Measurements from ENCODE around the gene RBPJ.
A peak's percentile ranks its signal among the peaks of the same experiment; 100 is the strongest.
"Not testable (repeated sequence)": the region's sequence is repeated elsewhere in the genome, so short reads cannot be mapped to it uniquely, and the experiment has no call there.

The RBPJ gene

DNA sequence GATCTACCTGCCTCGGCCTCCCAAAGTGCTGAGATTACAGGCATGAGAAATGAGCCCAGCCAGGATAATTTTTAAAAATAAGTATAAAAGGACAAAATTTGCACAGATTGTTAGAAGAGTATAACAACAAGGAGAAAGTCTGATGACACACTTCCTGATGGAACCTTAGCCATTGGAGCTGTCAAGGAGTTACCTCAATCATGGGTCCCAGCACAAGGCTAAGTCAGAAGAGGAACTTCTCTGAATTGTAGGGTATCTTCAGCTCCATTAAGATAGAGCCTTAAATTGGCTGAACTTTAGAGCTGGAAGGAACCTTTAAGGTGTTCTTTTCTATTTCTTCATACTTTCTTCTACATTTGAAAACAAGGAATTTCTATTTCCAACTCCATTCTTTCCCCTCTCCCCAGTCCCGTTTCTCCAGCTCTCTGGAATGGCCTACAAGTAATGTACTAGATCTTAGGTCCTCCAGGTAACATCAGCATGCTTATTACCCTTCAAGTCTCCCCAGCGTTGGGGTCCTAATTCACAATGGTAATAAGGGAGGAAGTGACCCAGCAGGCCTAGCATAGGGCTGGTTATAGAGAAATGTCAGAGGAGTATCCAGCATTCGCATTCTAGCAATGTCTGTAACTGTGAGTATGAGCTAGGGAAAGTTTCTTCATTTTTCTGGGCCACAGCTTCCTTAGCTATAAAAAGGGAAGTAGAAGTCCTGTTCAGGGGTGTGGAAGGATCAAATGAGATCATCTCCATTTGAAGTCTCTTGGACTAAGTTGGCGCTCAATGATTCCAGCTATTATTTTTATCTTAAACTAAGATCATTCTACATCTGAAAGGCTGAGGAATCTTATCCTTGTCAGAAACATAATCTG, 18.5 kb upstream of the RBPJ start:
- DNase-seq, result no peak

- DNase-seq, result no peak
These were observed 17.8 kb upstream of the RBPJ start for GRCh38 chr4:26303008-26303407.

DNA sequence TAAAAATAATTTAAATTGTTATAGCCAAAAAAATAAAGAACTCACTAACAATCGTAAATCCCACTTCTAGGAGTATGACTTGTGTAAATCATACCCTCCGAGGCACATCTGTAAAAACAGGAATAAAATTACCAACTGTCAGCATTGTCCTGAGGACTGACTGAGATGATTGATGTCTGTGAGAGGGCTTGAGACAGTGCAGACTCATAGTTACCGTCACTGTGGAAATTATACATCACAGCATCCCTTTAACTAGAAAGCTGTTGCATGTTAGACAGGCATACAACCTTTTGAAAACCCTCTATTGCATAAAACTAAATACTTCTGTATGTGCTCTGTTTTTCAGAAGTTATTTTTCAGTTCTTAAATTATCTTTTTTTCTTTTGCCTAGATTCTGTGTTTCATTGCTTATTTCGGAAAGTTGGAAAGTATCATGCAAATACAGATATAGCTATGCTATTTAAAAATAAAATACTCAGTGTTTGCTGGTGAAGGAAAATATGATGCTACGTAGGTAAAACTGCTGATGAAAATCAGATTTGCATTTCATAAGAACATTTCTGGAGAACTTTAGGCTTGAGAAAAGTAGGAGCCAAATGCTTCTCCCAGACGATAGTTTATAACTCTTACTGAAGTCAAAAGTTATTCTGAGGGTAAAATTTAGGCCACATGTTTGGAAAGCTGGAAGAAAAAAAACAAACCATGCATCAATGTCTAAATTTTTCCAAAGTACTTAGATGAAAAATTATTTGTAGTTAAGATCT, 13.6 kb upstream of the RBPJ start:
- DNase-seq, result no peak

GRCh38 chr4:26308568-26308967, 12.2 kb upstream of the RBPJ start:
- no peak for DNase-seq

- no peak for DNase-seq
These were observed 10.6 kb upstream of the RBPJ start for GRCh38 chr4:26310264-26310663.

DNA sequence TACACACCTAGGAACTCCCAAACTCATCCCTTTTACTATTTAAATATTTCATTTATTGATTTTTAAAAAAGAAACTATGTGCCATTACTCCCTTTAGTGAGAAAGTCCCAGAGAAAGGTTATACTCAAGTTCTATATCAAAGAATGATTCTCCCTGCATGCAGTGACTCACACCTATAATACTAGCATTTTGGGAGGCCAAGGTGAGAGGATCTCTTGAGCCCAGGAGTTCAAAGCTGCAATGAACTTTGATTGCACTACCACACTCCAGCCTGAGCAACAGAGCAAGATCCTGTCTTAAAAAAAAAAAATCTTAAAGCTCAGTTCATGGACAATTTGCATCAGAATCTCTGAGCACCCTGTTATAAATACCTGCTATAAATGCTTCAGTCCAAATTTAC, 9.2 kb upstream of the RBPJ start:
- no peak for DNase-seq

DNA sequence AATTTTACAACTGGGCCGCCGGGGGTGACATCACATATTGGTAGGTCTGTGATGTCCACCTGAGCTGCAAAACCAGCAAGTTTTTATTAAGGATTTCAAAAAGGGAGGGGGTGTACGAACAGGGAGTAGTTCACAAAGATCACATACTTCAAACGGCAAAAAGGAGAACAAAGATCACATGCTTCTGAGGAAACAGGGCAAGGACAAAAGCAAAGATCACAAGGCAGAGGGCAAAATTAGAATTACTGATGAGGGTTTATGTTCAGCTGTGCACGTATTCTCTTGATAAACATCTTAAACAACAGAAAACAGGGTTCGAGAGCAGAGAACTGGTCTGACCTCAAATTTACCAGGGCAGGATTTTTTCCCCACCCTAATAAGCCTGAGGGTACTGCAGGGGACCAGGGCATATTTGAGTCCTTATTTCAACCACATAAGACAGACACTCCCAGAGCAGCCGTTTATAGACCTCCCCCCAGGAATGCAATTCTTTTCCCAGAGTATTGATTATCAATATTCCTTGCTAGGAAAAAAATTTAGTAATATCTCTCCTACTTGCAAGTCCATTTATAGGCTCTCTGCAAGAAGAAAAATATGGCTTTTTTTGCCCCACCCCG, 5.4 kb upstream of the RBPJ start:
- DNase-seq, result not testable (repeated sequence)

DNA sequence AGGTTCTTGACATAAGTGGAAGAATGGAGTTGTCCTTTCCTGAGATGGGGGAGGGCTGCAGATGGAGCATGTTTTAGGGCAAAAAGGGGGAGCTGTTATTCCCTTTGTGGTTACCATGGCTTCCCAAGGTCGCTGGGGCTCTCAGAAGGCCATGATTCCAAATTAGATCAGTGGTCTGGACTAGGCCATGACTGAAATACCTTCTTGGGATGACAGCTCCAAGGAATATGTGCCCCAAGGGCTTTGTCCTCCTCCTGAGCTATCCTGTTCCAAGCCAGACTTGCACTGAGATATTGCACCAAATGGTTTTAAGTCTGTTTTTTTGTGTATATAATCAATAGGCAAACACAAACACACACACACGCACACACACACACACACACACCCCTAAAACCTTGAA, 3.0 kb upstream of the RBPJ start:
- DNase-seq, result no peak

DNA sequence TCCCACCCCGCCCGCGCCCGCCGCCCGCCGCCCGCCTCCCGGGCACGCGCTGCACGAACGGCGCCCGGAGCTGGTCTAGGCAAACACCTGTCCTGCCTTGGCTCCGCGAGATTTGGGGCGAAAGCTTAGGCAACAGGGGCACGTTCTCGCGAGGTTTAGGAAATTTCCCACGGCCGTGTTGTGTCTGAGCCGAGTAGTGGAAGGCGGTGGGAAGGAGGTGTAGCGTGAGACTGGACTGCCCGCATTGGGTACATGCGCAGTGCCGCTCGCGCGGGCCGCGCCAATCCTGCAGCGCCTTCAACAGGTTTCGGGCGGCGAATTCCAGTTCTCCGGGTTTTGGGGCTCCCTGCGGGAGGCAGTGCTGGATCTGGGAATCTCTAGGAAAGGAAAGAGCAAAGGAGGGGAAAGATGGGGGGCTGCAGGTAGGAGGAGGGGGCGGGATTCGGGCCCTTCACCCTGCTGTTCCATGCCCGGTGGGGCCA, 1.3 kb upstream of the RBPJ start:
- DNase-seq, result peak; percentile 97

GRCh38 chr4:26319949-26320537, 771 bp upstream of the RBPJ start:
- no peak for DNase-seq

DNA sequence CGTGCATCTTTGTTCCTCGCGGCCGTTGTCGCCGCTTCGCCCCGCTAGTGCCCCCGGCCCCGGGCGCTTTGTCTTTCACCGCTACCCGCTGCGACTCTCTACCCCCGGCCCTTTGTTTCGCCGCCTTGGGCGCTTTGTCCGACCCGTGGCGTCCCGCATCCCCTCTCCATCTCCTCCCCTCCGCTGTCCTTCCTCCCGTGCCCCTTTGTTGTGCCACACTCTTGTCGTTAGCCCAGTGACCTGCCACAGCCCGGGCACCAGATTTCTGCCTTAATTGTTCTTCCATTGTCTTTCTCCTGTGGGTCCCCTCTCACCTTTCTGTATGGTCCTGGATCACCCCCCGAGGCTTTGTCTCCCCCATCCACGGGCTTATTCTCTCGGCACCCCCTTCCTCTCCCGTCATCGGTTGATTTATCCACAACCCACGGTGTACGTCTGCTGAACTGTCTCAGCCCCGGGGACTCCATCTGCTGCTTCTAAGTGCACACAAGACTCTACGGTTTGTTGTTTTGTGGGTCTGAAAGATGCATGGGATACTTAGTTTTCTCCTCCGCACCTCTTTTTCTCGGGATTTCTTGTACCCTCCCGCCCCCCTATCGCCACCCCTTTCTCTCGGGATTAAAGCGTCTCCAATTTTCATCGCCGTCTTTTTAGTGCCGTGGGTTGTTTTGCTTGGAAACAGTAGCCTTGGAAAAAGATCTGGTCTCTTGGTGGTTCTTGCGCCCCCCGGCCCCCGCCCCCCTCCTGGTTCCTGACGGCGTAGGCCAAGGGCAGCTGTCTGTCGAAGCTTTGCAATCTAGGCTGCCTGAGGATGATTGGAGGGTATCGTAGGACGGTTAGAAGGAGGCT, 783 bp downstream of the RBPJ start:
- DNase-seq, result no peak

DNA sequence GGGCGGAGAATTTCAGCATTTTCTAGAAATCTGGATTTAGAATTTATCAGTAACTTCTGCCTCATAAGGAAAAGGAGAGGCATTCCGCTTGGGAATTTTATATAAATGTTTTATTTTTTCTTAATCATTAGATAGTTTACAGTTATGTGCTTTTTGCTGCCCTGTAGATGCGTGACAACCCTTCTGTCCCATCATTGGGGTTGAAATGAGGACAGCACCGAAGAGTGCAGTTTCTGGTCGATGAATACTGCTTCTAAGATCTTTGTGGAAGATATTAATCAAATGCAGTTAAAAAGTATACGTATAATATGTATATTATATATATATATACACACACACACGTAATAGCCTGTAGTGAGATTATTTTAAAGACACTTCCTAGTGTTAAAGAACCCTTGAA, 1.5 kb downstream of the RBPJ start:
- no peak for DNase-seq

DNA sequence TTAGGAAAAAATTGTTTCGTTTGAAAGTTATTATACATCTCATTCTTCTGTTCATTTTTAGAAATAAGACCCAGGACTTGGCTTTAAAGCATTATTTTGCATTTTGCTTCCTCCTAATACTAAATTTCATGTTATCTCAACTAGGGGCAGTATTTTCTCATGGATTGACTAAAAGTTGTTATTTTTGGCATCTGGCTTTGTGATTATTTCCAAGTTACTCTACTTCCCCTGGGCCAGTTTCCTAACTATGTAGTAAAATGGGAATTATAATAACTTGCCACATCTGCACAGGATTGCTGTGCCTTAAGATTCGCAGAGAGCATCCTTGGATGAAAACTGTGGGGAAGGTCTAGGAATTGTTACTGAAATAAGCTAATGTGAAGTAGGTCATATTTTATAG, 3.0 kb downstream of the RBPJ start:
- no peak for DNase-seq

- DNase-seq, result no peak
These were observed 4.4 kb downstream of the RBPJ start for GRCh38 chr4:26325191-26325590.

DNA sequence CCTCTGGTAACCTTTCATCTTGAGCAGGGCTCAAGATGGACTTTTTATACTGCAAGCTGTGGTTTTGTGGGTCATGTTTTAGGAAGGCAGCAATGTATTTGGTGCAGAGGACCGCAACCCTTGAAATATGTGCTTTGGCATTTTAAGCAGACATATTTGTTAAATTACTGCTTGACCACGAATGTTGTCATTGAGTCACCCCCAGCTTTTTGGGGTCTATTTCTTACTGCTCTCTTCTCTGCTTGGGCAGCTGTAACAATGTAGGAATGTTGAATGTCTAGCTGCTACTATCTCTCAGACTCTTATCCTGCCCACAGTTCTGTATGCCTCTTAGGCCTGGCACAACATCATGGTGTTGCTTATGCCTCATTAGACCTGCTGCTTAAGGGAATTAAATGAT, 6.0 kb downstream of the RBPJ start:
- DNase-seq, result no peak

DNA sequence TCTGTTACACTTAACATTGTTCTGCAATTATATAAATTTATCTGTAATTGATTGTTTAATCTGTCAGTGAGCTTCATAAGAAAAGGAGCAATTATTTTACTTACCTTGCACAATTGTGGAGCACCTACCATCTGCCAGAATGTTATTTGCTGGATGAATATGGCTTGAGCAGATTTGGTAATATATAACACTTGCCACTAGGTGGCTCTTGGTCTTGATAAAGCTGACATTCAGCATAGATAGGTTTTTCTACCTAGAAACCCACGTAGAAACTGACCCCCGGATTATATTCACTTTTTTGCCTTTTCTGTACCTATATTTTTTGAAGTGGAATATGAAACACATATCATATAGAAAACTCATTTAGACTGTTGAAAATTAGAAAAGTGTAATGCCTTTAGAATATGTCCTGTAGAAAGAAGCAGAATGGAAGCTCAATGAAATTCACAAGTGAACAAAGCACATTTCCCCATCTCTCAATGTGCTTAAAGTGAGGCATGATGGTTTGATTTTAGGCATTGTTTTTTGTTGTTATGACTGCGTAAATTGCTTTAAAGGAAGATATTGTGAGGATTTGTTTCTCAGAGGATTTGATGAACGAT, 9.5 kb downstream of the RBPJ start:
- DNase-seq, result peak; percentile 27

DNA sequence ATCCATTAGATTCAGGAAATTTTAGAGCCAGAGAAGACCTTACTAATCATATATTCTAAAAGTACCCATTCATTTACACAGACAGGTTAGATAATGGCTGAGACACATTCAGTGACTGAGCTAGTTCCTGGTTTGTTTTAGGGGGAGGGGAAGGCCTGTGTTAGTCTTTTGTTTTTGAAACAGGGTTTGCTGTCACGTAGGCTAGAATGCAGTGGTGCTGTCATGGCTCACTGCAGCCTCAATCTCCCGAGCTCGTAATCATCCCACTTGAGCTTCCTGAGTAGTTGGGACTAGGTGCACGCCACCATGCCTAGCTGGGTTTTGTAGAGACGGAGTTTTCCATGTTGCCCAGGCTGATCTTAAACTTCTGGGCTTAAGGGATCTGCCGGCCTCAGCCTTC, 10.1 kb downstream of the RBPJ start:
- no peak for DNase-seq

DNA sequence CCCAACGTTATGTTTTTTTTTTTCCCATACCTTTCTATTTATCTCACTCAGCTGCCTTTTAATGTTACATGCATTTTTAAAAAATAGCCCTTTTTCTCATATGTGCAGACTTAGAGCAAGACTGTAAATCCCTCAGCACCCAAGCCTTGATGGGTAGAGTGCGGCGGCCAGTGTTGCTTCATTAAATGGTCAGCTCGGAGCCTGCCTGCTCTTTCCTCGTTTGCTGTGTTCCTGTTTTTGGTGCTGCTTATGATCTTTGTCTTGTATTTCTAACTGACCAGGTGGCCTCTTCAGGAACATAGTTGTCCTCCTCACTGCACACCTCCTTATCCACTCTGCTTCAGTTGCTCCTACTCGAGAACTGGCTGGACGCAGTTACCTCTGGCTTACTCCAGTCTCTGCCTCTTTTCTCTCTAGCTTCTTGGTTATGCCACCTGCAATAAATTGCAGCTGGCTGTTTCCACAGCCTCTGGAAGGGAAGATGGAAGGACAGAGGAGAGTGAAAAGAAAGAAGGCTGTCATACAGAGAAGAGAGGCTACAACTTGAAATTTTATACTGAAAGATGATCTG, 10.7 kb downstream of the RBPJ start:
- DNase-seq, result no peak

DNA sequence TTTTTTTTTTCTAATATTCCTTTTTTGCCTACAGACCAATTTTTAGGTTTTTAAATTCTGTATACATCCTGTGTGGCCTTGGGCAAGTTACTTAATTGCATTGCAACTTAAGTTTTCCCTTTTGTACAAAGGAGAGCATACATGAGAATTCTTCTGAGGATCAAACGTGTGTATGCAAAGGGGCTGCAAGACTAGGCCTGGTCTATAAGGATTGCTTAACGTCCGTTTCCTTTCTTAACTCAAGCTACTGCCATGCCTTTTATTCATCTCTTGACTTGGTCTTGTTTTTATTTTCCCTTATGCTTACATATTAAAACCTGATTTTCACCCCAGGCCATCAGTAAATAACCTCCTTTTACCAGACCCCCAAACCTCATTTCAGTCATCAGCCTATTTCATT, 13.6 kb downstream of the RBPJ start:
- no peak for DNase-seq

- no peak for DNase-seq
These were observed 16.8 kb downstream of the RBPJ start for GRCh38 chr4:26337612-26338011.

DNA sequence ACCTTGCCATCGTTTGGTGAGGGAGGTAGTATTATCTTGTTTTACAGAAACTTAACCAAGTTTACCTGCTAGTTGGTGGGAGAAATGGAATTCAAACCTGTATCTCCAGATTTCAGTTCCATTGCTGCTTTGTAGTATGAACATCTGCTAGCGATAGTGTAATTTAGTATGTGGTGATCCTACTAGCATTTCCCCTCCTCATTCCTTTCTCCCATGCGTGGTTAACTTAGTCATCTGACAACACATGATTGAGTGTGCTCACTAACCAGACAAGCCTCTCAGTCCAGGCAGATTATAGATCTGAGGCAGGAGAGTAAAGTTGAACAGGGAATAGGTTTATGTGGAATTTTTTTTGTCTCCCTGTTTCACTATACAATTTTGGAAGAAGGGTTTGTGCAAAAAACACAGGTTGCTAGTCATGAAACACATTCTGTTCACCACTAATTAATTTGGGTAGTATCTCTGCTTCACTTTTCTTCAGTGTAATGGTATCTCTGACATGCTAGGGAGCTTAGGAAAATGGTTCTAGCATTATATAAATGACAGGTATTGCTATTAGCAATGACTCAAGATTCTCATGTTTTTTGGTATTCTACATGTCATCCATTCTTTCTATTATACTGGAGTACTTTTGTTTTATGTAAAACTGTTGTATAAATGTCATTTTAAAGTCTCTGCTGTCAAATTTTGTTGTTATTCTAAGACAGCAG, 21.7 kb downstream of the RBPJ start:
- no peak for DNase-seq
